Immature natural killer cell (primary cell): ENCODE data around the gene F2. TPM values are rescaled to one million over a fixed set of nuclear protein-coding genes. Genes with fewer than 3 reads are reported as not detected.

Experiments
- DNase-seq, 3 donors: peaks; one replicate each; pipeline ENCODE4 v3.0.0; 2022; ENCODE audit warnings: mixed read lengths in 1 of 3
- H3K27ac Mint-ChIP-seq, 6 donors: one replicate each; pipeline ENCODE4 v1.8.0; 2020; ENCODE audit warnings: mixed read lengths in 6 of 6, mild to moderate bottlenecking in 5 of 6, inconsistent platforms in 4 of 6, moderate library complexity in 3 of 6
- H3K27me3 Mint-ChIP-seq, 3 donors: one replicate each; pipeline ENCODE4 v1.8.0; 2020 to 2021; ENCODE audit warnings: low read depth in 3 of 3, mild to moderate bottlenecking in 3 of 3, mixed read lengths in 3 of 3, moderate library complexity in 3 of 3, inconsistent platforms in 1 of 3
- H3K36me3 Mint-ChIP-seq, 3 donors: one replicate each; pipeline ENCODE4 v1.8.0; 2020; ENCODE audit warnings: mixed read lengths in 3 of 3, inconsistent platforms in 2 of 3, mild to moderate bottlenecking in 2 of 3
- H3K4me1 Mint-ChIP-seq, 2 donors: one replicate each; pipeline ENCODE4 v1.8.0; 2020; ENCODE audit warnings: inconsistent platforms in 2 of 2, mild to moderate bottlenecking in 2 of 2, mixed read lengths in 2 of 2, moderate library complexity in 1 of 2
- H3K4me3 Mint-ChIP-seq, 5 donors: one replicate each; pipeline ENCODE4 v1.8.0; 2020; ENCODE audit warnings: mild to moderate bottlenecking in 5 of 5, mixed read lengths in 5 of 5, inconsistent platforms in 3 of 5, moderate library complexity in 3 of 5
- H3K9me3 Mint-ChIP-seq, 6 donors: one replicate each; pipeline ENCODE4 v1.8.0; 2020; ENCODE audit warnings: mild to moderate bottlenecking in 6 of 6, mixed read lengths in 6 of 6, inconsistent platforms in 4 of 6, moderate library complexity in 3 of 6
- polyA plus RNA-seq, 3 donors: library from polyadenylated mRNA; unstranded; fragments of 300-500 nt; fragmentation: Illumina TruSeq; gene quantifications; one replicate each; pipeline ENCODE4 v1.2.3, GENCODE V29; 2021

Gene F2
- polyA plus RNA-seq, 3 donors from 2014 or later: not detected

DNA sequence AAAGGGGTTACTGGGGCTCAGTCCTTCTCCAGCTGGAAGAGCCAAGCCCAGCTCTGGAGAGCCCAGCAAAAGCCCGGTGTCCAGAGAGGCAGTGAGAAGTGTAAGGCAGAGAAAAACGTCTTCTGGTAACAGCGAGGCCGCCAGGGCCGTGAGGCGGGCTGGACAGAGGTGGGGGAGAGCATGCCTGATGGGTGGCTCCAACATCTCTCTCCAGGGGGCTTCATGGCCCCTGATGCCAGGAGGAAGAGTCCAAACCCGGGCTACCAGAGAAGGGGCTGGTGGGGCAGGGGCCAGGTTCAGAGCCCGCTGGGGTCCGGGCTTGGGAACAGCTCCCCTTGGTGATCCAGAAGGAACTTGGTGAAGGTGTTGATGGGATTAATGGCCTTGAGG lies 40.3 kb upstream of the F2 start:
- peak overlapping the region in 1 of 6 donors; percentile 65 for H3K27ac Mint-ChIP-seq
- no peak for DNase-seq
- H3K4me3 Mint-ChIP-seq: no peak overlapping the region
- H3K27me3 Mint-ChIP-seq: peaks cover 2 to 8% (median 2%) of the 10 kb centered on the region in 3 donors
- H3K9me3 Mint-ChIP-seq: no peaks in the 10 kb centered on the region
- peaks cover 0 to 16% (median 12%) of the 10 kb centered on the region in 3 donors for H3K36me3 Mint-ChIP-seq
- H3K4me1 Mint-ChIP-seq: peaks cover 27 to 29% of the 10 kb centered on the region in 2 donors

DNA sequence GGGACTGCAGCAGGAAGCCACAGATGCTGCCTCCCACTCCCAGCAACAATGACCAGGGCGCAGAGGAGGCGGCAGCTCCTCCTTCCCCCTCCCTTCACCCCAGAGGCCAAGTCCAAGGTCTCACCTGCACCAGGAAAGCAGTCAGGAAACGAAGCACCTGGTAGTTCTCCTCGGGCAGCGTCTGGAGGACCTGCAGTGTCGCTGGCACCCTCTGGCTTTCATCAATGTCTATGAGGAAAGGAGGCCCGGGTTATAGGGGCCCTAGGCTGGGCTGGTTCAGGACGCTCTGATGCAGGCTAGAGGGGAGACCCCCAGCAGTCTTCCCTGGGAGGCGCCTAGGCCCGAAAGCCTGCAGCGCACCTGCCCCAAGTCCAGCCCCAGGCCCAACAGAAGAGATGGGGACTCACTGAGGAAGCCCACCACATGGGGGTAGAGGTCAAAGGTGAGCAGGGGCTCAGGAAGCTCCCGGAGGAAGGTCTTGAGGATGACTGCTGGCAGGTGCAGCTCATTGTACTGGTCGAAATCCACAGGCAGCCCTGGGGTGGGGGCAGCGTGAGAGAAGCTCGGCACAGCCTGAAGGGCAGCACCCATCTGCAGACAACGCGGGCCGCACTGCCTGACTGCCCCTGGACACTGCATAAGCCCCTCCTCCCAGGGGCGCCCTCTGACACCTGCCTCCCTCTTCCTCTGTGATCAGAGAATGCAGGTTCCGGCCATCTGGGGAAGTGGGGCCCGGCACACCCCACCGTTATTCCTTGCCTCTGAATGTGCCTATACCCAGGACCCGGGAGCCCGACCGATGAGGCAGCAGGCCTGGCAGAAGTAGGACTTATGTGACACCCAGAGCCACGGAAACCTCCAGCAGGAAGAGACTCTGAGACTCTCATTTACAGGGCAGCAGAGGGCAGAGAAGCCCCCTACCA lies 39.5 kb upstream of the F2 start:
- Mint-ChIP-seq H3K9me3 (no peaks in the 10 kb centered on the region), H3K36me3 (peaks cover 0 to 18% (median 16%) of the 10 kb centered on the region in 3 donors), H3K4me3 (no peak overlapping the region), H3K4me1 (peaks cover 26 to 27% of the 10 kb centered on the region in 2 donors), H3K27me3 (peaks cover 2 to 8% (median 2%) of the 10 kb centered on the region in 3 donors), H3K27ac (peak overlapping the region in 1 of 6 donors; percentile 29)
- DNase-seq: no peak

DNA sequence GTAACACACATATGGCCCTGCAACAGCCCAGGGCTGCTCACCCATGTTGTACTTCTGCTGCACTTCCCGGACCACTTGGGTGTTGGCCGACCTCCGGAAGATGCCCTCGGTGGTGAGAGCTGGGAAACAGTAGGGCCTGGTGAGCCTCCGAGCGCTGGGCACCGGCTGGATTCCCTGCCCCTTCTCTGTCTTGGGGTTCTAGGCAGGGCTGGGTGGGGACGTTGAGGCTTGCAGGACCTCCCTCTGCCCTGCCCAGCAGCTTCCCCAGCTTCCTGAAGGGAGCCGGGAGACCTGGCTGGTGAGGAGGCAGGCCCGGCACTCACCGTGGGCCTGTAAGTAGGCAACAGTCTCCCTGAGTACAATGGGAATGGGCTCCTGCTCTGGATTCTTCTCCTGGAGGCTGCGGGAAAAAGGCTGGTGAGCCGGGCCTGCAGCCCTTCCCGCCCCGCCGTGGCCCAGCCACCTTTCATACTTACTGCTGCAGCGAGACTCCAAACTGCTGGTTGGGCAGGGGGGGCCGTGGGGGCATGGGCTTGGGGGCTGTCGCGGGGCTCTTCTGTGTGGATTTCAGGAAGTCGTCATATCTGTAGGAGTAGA lies 38.8 kb upstream of the F2 start:
- Mint-ChIP-seq H3K9me3 (no peaks in the 10 kb centered on the region), H3K4me1 (peaks cover 21 to 23% of the 10 kb centered on the region in 2 donors), H3K36me3 (peaks cover 0 to 18% (median 16%) of the 10 kb centered on the region in 3 donors), H3K4me3 (no peak overlapping the region), H3K27me3 (peaks cover 2 to 8% (median 2%) of the 10 kb centered on the region in 3 donors), H3K27ac (no peak overlapping the region)
- no peak for DNase-seq

DNA sequence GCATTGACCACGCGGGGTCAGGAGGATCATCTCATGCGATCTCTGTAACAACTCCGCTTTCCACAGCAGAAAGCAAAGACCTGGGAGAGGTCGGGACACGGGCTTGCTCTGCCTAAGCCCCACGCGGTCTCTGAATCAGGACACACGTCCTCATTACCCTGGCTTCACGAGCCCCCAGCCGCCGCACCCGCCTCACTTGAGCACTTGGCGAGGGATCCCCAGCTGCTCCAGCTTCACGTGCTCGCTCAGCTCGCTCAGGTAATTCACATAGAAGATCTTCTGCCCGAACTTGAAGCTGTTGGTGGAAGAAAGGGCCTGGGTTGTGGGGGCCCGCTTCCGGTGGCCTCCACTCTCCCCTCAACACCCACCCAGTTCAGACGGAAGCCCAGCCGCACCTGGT lies 38.2 kb upstream of the F2 start:
- Mint-ChIP-seq H3K36me3 (peaks cover 0 to 18% (median 16%) of the 10 kb centered on the region in 3 donors), H3K4me3 (no peak overlapping the region), H3K27ac (no peak overlapping the region), H3K27me3 (peaks cover 1 to 5% (median 2%) of the 10 kb centered on the region in 3 donors), H3K9me3 (no peaks in the 10 kb centered on the region), H3K4me1 (peaks cover 15 to 17% of the 10 kb centered on the region in 2 donors)
- DNase-seq: no peak

DNA sequence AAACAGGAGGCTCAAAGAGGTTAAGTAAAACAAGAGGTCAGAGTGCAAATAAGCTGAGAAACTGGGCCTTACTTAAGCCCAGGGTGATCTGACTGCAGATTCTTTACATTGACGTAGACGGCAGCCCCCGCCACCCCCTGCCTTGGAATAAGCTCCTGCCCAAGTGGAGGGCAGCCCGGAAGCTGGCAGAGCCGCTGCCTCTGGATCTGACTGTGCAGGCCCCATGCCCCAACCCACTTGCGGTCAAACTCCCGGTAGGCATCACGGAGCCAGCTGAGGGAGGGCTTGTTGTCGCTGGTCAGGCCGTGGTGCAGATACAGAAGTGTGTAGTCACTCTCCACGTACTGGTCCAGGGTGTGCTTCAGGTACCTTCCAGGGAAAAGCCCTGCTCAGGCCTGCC lies 37.2 kb upstream of the F2 start:
- H3K9me3 Mint-ChIP-seq: no peaks in the 10 kb centered on the region
- peaks cover 0 to 4% (median 2%) of the 10 kb centered on the region in 3 donors for H3K27me3 Mint-ChIP-seq
- DNase-seq: no peak
- H3K27ac Mint-ChIP-seq: no peak overlapping the region
- peaks cover 12 to 14% of the 10 kb centered on the region in 2 donors for H3K4me1 Mint-ChIP-seq
- H3K36me3 Mint-ChIP-seq: peaks cover 0 to 19% (median 16%) of the 10 kb centered on the region in 3 donors
- no peak overlapping the region for H3K4me3 Mint-ChIP-seq

DNA sequence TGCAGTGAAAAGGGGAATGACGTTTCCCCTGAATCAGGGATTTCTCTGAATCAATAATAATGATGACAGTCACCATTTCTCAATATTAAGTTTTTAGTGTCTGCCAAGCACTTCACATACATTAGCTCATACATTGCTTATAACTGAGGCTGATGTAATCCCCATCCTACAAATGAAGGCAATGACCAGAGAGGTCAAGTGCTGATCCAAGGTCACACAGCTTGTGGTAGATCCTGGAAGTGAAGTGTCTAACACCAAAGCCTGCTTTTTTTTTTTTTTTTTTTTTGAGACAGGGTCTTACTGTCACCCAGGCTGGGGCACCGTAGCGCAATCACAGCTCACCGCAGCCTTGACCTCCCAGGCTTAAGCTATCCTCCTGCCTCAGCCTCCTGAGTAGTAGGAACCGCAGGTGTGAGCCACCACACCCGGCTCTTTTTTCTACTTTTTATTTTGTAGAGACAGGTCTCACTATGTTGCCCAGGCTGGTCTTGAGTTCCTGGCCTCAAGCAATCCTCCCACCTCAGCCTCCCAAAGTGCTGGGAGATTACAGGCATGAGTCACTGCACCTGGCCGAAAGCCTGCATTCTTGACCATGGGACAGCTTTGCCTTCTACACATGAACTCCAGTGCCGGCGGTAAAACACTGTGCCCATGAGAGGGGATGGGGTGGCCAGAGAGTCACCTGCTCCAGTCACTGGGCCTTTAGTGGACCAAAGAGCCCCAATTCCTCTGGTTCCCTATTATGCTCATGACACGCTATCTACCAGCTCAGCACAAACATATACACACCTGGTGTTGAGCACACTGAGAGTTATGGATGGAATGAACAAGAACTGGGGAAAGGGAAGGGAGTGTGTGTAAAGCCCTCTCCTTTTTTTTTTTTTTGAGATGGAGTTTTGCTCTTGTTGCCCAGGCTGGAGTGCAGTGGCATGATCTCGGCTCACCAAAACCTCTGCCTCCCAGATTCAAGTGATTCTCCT lies 36.0 kb upstream of the F2 start:
- peaks cover 0 to 26% (median 14%) of the 10 kb centered on the region in 3 donors for H3K36me3 Mint-ChIP-seq
- no peak for DNase-seq
- peaks cover 12 to 18% of the 10 kb centered on the region in 2 donors for H3K4me1 Mint-ChIP-seq
- H3K9me3 Mint-ChIP-seq: no peaks in the 10 kb centered on the region
- no peak overlapping the region for H3K4me3 Mint-ChIP-seq
- H3K27me3 Mint-ChIP-seq: peaks cover 0 to 2% (median 0%) of the 10 kb centered on the region in 3 donors
- H3K27ac Mint-ChIP-seq: no peak overlapping the region

DNA sequence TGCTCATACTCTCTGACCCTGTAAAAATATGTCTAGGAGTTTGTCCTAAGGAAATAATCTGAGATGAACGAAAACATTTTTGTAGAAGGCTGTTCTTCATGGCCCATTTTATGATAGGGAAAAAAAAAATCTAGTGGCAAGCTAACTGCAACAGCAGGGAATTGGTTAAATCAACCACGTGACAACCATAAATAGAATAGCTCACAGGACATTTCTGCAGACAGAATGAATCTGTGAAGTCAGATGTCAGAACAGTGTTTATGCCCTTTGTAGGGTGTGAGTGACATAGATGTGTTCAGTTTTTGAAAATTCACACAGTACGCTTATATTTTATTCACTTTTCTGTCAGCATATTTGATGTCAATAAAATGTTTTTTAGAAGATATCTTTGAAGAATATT lies 34.6 kb upstream of the F2 start:
- DNase-seq: no peak
- H3K4me1 Mint-ChIP-seq: peaks cover 13 to 18% of the 10 kb centered on the region in 2 donors
- peaks cover 0 to 23% (median 9%) of the 10 kb centered on the region in 3 donors for H3K36me3 Mint-ChIP-seq
- H3K4me3 Mint-ChIP-seq: no peak overlapping the region
- H3K27me3 Mint-ChIP-seq: no peaks in the 10 kb centered on the region
- H3K9me3 Mint-ChIP-seq: no peaks in the 10 kb centered on the region
- H3K27ac Mint-ChIP-seq: peak overlapping the region in 2 of 6 donors; percentile 12 to 59

DNA sequence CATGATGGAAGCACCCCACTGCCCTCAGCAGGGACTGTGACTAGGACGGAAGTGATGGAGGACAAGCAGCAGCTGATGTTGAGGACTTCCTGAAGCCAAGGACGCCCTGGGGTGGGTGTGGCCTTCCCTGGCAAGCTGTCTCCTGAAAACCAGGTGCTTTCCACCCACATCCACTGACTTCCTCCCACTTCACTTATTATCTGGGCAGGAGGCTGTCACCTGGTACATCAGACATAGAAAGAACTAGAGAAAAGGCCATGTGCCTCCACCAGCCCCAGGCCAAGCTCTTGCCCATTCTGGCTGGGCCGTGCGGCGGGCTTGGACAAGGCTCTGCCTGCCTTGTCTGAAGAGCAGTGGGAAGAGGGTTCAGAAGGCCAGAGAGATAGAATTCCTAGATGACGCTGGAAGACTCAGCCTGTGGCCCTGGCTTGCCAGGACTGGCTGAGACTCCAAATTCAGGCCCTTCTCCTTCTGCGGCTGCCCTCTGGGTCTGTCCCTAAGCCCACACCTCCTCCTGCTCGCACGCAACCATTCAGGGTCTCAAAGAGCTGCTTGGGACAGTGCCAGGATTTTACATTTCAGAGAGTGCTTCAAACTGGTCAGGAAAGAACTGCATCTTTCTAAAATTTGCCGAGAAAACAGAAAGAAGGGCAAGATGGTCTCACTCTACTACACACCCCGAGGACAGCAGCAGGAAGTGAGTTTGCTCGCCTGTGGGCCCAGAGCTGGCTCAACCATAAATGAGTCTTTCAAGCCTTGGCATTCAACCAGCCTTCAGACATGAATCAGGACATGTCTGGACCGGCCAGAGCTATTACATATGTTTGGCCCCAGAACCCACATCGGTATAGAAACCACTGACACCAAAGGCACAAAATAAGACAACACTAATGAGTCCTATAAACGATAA lies 31.9 kb upstream of the F2 start:
- Mint-ChIP-seq H3K4me1 (peaks cover 16 to 18% of the 10 kb centered on the region in 2 donors), H3K9me3 (no peaks in the 10 kb centered on the region), H3K27me3 (no peaks in the 10 kb centered on the region), H3K4me3 (no peak overlapping the region), H3K36me3 (peaks cover 0 to 20% (median 9%) of the 10 kb centered on the region in 3 donors), H3K27ac (peak overlapping the region in 4 of 6 donors; percentile 7 to 71 (median 31))
- DNase-seq: no peak

DNA sequence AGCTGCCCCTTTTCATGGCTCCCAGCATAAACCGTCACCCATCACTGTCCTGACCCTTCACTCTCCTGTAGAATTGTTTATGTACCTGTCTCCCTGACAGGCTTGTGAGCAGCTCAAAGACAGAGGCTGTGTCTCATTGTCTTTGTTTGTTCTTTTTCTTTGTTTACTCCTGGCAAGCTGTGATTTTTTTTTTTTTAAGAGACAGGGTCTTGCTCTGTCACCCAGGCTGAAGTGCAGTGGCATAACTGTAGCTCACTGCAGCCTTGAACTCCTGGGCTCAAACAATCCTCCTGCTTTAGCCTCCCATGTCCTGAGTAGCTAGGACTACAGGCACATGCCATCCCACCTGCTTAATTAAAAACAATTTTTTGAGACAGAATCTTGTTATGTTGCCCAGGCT lies 28.3 kb upstream of the F2 start:
- no peak for DNase-seq
- H3K4me3 Mint-ChIP-seq: no peak overlapping the region
- H3K9me3 Mint-ChIP-seq: no peaks in the 10 kb centered on the region
- peaks cover 26 to 29% of the 10 kb centered on the region in 2 donors for H3K4me1 Mint-ChIP-seq
- no peaks in the 10 kb centered on the region for H3K27me3 Mint-ChIP-seq
- peak overlapping the region in 1 of 6 donors; percentile 75 for H3K27ac Mint-ChIP-seq
- H3K36me3 Mint-ChIP-seq: peaks cover 0 to 28% (median 4%) of the 10 kb centered on the region in 3 donors

DNA sequence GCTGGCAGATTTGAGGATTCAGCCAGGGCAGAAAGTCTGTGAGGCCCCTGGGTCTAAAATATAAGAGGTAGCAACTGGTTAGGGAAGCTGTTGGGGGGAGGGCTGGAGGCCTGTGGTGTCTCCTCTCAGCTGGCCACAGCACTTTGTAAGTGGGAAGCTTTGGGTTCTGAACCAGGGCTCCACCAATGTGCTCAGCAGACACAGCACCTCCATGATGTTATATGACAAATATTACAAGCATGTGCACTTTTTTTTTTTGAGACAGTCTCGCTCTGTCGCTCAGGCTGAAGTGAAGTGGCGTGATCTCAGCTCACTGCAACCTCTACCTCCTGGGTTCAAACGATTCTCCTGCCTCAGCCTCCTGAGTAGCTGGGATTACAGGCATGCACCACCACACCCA lies 26.6 kb upstream of the F2 start:
- Mint-ChIP-seq H3K9me3 (no peaks in the 10 kb centered on the region), H3K27me3 (no peaks in the 10 kb centered on the region), H3K4me3 (no peak overlapping the region), H3K27ac (peak overlapping the region in 1 of 6 donors; percentile 23), H3K4me1 (peaks cover 34 to 40% of the 10 kb centered on the region in 2 donors), H3K36me3 (peaks cover 0 to 19% (median 1%) of the 10 kb centered on the region in 3 donors)
- no peak for DNase-seq

DNA sequence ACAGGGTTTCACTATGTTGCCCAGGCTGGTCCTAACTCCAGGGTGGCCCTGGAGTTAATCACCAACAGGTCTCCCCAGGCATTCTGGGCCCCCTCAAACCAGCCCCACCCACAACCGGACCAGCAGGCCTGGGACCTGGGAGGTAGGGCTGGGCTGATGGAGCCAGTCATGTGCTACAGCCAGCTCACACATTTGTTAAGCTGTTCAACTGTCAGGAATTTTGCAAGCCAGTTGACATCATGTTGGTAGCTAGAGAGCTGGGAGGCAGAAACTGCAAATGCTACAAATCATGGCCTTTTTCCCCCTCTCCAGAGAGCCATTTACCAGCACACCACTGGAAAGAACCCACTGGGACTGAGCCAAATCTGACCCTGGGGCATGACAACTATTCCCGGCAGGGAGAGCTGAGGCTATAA lies 25.4 kb upstream of the F2 start:
- Mint-ChIP-seq H3K4me3 (no peak overlapping the region), H3K4me1 (peaks cover 43 to 45% of the 10 kb centered on the region in 2 donors), H3K27me3 (no peaks in the 10 kb centered on the region), H3K9me3 (no peaks in the 10 kb centered on the region), H3K36me3 (peaks cover 0 to 10% (median 0%) of the 10 kb centered on the region in 3 donors), H3K27ac (peak overlapping the region in 1 of 6 donors; percentile 77)
- DNase-seq: no peak

DNA sequence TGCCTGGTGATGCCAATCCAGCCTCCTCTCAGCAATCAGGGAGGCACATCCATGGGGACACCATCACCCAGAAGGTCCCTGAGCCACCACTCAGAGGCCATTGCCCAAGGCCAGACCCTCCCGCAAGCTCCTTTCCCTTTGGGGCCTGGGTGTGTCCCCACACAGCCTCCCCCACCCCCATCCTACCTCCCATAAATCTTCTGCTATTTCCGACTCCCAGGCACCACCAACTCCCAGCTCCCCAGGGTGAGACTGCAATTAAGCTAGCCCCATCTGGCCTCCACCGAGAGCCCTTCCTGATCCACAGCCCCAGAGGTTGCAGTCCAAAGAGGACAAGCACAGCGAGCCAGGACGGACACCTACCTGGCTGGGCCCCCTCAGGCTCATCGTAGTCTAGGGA lies 24.9 kb upstream of the F2 start:
- DNase-seq: no peak
- Mint-ChIP-seq H3K27ac (peak overlapping the region in 3 of 6 donors; percentile 61 to 80 (median 77)), H3K4me1 (peaks cover 46 to 50% of the 10 kb centered on the region in 2 donors), H3K27me3 (peaks cover 0 to 2% (median 0%) of the 10 kb centered on the region in 3 donors), H3K4me3 (no peak overlapping the region), H3K9me3 (no peaks in the 10 kb centered on the region), H3K36me3 (peaks cover 0 to 10% (median 0%) of the 10 kb centered on the region in 3 donors)
